Neuron (in vitro differentiated cells): ENCODE results near the gene RFX2.

Experiments used
- H2AFZ ChIP-seq: one replicate; pipeline ENCODE4 v1.6.1; 2013; ENCODE audit warnings: low read depth, mild to moderate bottlenecking, inconsistent platforms, low read length, moderate library complexity
- H3K27me3 ChIP-seq: one replicate; pipeline ENCODE4 v1.6.1; 2013; ENCODE audit warnings: low read length; ENCODE audit not compliant: insufficient read depth
- H3K36me3 ChIP-seq: one replicate; pipeline ENCODE4 v1.6.1; 2013; ENCODE audit warnings: low read length; ENCODE audit not compliant: insufficient read depth
- H3K4me1 ChIP-seq: one replicate; pipeline ENCODE4 v1.6.1; 2013; ENCODE audit warnings: low read length; ENCODE audit not compliant: insufficient read depth
- H3K4me3 ChIP-seq: 2 replicates; pipeline ENCODE4 v1.5.1; 2013; ENCODE audit warnings: mild to moderate bottlenecking, low read length, moderate library complexity
- H3K9me3 ChIP-seq: one replicate; pipeline ENCODE4 v1.6.1; 2013; ENCODE audit warnings: low read length

The RFX2 gene

GRCh38 chr19:6059396-6059947, 50.8 kb downstream of the RFX2 start:
- Histone ChIP-seq H2AFZ (no peak overlapping the region), H3K4me1 (peaks cover 22% of the 10 kb centered on the region)

GRCh38 chr19:6058518-6059201, 51.6 kb downstream of the RFX2 start:
- H3K36me3 ChIP-seq, result no peaks in the 10 kb centered on the region
- H3K4me1 ChIP-seq, result peaks cover 20% of the 10 kb centered on the region
- no peak overlapping the region for H2AFZ ChIP-seq
- peaks cover 9% of the 10 kb centered on the region for H3K9me3 ChIP-seq
- no peak overlapping the region for H3K4me3 ChIP-seq
- H3K27me3 ChIP-seq, result no peaks in the 10 kb centered on the region

More at GRCh38 chr19:6059396-6059947, 50.8 kb downstream of the RFX2 start:
- H3K4me3 ChIP-seq, result no peak overlapping the region
- H3K36me3 ChIP-seq, result no peaks in the 10 kb centered on the region
- H3K27me3 ChIP-seq, result no peaks in the 10 kb centered on the region
- peaks cover 9% of the 10 kb centered on the region for H3K9me3 ChIP-seq

- no peaks in the 10 kb centered on the region for H3K27me3 ChIP-seq
- H3K9me3 ChIP-seq, result peaks cover 7% of the 10 kb centered on the region
- H3K36me3 ChIP-seq, result no peaks in the 10 kb centered on the region
- no peak overlapping the region for H3K4me3 ChIP-seq
- H2AFZ ChIP-seq, result no peak overlapping the region
- peaks cover 20% of the 10 kb centered on the region for H3K4me1 ChIP-seq
These were observed 52.4 kb downstream of the RFX2 start for GRCh38 chr19:6057651-6058517.

DNA sequence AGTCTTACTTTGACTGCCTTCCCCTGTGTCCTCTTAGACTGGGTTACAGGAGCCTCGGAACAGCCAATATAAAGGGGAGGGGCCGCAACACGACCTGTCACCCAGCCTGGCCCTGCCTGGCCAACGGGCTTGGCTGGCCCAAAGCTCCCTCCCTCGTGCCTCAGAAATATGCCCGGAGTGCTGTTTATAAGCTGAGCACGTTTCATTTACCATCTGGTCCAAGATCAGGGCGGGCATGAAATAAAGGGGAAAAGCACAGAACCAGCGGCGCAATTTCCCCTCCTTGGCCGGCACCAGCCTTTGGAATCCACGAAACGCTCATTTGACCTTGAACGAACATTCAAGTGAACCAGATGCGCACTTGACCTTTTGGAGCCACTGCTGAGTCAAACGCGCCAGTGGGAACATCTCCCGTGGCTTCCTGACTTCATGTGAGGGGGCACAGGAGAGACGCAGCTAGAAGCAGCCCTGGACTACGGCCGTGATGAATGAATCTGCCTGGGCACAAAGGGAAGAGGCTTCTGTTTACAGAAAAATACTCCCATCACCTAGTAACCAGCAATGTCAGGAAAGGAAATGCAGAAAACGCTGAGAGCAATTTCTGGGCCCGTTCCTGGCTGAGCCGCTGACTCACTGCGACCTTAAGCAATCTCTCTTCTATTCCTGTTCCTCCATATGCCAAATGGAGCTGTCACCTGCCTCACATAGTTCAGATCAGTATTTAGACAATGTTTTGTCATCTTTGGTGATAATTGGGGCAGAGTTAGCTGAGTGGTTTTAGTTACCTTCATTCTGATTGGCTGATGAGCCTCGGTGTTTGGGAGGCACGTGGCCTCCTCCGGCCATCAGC, 53.3 kb downstream of the RFX2 start:
- Histone ChIP-seq H3K9me3 (peaks cover 7% of the 10 kb centered on the region), H2AFZ (no peak overlapping the region), H3K27me3 (no peaks in the 10 kb centered on the region), H3K4me1 (peaks cover 20% of the 10 kb centered on the region), H3K4me3 (no peak overlapping the region), H3K36me3 (no peaks in the 10 kb centered on the region)

GRCh38 chr19:6056282-6056741, 54.0 kb downstream of the RFX2 start:
- no peaks in the 10 kb centered on the region for H3K36me3 ChIP-seq
- no peaks in the 10 kb centered on the region for H3K27me3 ChIP-seq
- H2AFZ ChIP-seq, result no peak overlapping the region
- peaks cover 20% of the 10 kb centered on the region for H3K4me1 ChIP-seq
- peaks cover 7% of the 10 kb centered on the region for H3K9me3 ChIP-seq
- H3K4me3 ChIP-seq, result no peak overlapping the region

- H3K36me3 ChIP-seq, result no peaks in the 10 kb centered on the region
- H3K4me3 ChIP-seq, result no peak overlapping the region
- H2AFZ ChIP-seq, result no peak overlapping the region
- H3K27me3 ChIP-seq, result no peaks in the 10 kb centered on the region
- H3K9me3 ChIP-seq, result peaks cover 4% of the 10 kb centered on the region
- H3K4me1 ChIP-seq, result peaks cover 20% of the 10 kb centered on the region
These were observed 55.1 kb downstream of the RFX2 start for GRCh38 chr19:6055013-6055795.

GRCh38 chr19:6048793-6049405, 61.4 kb downstream of the RFX2 start:
- Histone ChIP-seq H3K4me3 (no peak overlapping the region), H2AFZ (no peak overlapping the region), H3K4me1 (peaks cover 4% of the 10 kb centered on the region), H3K9me3 (no peaks in the 10 kb centered on the region), H3K27me3 (no peaks in the 10 kb centered on the region), H3K36me3 (peaks cover 6% of the 10 kb centered on the region)

GRCh38 chr19:6048348-6048747, 62.0 kb downstream of the RFX2 start:
- no peak overlapping the region for H3K4me3 ChIP-seq
- H3K27me3 ChIP-seq, result no peaks in the 10 kb centered on the region
- H3K4me1 ChIP-seq, result peaks cover 4% of the 10 kb centered on the region
- H3K36me3 ChIP-seq, result peaks cover 8% of the 10 kb centered on the region
- H2AFZ ChIP-seq, result no peak overlapping the region
- no peaks in the 10 kb centered on the region for H3K9me3 ChIP-seq

DNA sequence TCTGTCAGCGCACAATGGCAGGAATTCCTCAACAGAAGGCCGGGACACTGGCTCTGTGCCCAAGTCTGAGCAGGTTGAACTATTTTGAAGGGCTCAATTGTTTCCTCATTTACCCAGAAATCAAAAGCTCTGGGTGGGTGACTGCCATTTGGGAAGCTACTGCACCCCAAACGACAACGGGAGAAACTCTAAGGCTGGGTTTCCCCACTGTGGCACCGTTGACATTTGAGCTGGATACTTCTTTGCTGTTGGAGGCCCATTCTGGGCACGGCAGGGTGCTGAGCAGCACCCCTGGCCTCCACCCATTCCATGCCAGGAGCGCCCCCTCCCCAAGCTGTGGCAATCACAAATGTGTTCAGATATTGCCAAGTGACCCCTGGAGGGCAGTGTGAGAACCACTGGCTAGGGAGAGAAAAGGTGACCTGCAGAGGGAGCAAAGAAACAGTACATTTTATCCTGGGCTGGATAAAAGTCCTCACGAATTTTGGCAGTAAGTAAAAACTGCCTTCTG, 62.5 kb downstream of the RFX2 start:
- Histone ChIP-seq H3K27me3 (no peaks in the 10 kb centered on the region), H3K9me3 (no peaks in the 10 kb centered on the region), H3K4me3 (no peak overlapping the region), H2AFZ (no peak overlapping the region), H3K36me3 (peaks cover 11% of the 10 kb centered on the region), H3K4me1 (peaks cover 4% of the 10 kb centered on the region)

GRCh38 chr19:6047256-6047655, 63.0 kb downstream of the RFX2 start:
- H3K4me1 ChIP-seq, result peaks cover 4% of the 10 kb centered on the region

DNA sequence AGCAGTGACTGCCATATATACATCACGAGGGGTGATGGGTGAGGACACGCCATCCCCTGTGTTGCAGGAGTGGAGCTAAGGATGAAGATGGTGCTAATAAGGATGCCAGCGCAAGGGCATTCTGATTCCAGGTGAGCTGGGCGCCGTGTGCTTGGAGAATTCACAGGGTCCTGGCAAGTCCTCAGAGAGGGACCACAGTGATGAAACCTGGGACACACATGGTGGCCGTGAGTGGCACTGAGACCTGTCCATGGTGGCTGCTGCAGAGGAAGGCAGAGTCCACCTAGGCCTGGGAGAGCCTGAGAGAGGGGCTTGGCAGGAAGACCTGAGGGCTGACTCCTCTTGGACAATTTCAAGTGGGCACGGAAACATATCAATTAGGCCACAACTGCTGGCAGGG, 65.2 kb downstream of the RFX2 start:
- Histone ChIP-seq H3K27me3 (no peaks in the 10 kb centered on the region), H3K4me3 (no peak overlapping the region), H3K4me1 (peaks cover 4% of the 10 kb centered on the region), H3K36me3 (peaks cover 28% of the 10 kb centered on the region), H3K9me3 (no peaks in the 10 kb centered on the region), H2AFZ (no peak overlapping the region)

More at GRCh38 chr19:6047256-6047655, 63.0 kb downstream of the RFX2 start:
- Histone ChIP-seq H2AFZ (no peak overlapping the region), H3K9me3 (no peaks in the 10 kb centered on the region), H3K36me3 (peaks cover 15% of the 10 kb centered on the region), H3K27me3 (no peaks in the 10 kb centered on the region), H3K4me3 (no peak overlapping the region)
